ENCODE data around the gene NR3C2. TPM values are rescaled to one million over a fixed set of nuclear protein-coding genes. Genes with fewer than 3 reads are reported as not detected.

NR3C2 gene
- total RNA-seq, 1 experiment from 2014 or later, result 2.7 TPM

GRCh38 chr4:148312956-148313490, 129.2 kb downstream of the NR3C2 start:
- no peak overlapping the region for H3K4me3 ChIP-seq (replicated peaks in 1 of 2; ENCODE audit: low read depth in 1 of 2, low read length in 2 of 2)
- no peaks in the 10 kb centered on the region for H4K20me1 ChIP-seq (ENCODE audit: insufficient read depth)
- BruUV-seq (replicated peaks), result no TSS peak
- no peaks in the 10 kb centered on the region for H3K9me2 ChIP-seq (ENCODE audit: insufficient read depth)
- ATAC-seq (no peak), DNase-seq (ENCODE audit: low read depth, low spot score) (no peak)
- POLR2A ChIA-PET, result no interaction called here
- RAD21 ChIA-PET (ENCODE audit: low non-redundant PET in 1 of 2, low total read pairs in 2 of 2, uncharacterized antibody in 2 of 2, unreplicated experiment in 2 of 2), result no interaction called here
- H3K27ac ChIP-seq (ENCODE audit: low read depth, low read length), result no peak overlapping the region
- H3K36me3 ChIP-seq (ENCODE audit: control insufficient read depth in 1 of 2, insufficient read depth in 2 of 2, low read length in 2 of 2), result no peaks in the 10 kb centered on the region
- H3K79me2 ChIP-seq (ENCODE audit: insufficient read depth, low read length), result no peaks in the 10 kb centered on the region
- H3K27me3 ChIP-seq (ENCODE audit: insufficient read depth, low read length), result no peaks in the 10 kb centered on the region
- H3K4me2 ChIP-seq (ENCODE audit: low read length), result no peak overlapping the region
- H3K9ac ChIP-seq (ENCODE audit: low read length), result no peak overlapping the region
- no peaks in the 10 kb centered on the region for H3K9me3 ChIP-seq (ENCODE audit: control insufficient read depth in 1 of 2, insufficient read depth in 1 of 2, low read depth in 1 of 2, low read length in 2 of 2)
- H3K4me1 ChIP-seq (ENCODE audit: control insufficient read depth in 1 of 2, insufficient read depth in 2 of 2, low read length in 2 of 2), result peaks cover 0 to 4% of the 10 kb centered on the region in 2 experiments; a peak in 1 of 4 replicates
- TF ChIP-seq POLR2AphosphoS5 (IDR thresholded peaks at IDR 0.05; ENCODE audit: low read depth, low read length) (no peak), SP1 (IDR thresholded peaks at IDR 0.05; ENCODE audit: low read depth) (no peak), ELF1 (IDR thresholded peaks at IDR 0.05; ENCODE audit: borderline replicate concordance, low read depth) (no peak), REST (IDR thresholded peaks at IDR 0.05; ENCODE audit: low read depth) (no peak), FOSL1 (IDR thresholded peaks at IDR 0.05; ENCODE audit: low read depth) (no peak), ZNF274 (IDR thresholded peaks at IDR 0.05; ENCODE audit: low read depth, low read length) (no peak), SRF (IDR thresholded peaks at IDR 0.05; ENCODE audit: low read depth) (no peak), EZH2phosphoT487 (IDR thresholded peaks at IDR 0.05; ENCODE audit: borderline replicate concordance) (no peak), RAD21 (IDR thresholded peaks at IDR 0.05; ENCODE audit: low read depth) (no peak), JUND (IDR thresholded peaks at IDR 0.05) (no peak), CEBPB (IDR thresholded peaks at IDR 0.05; ENCODE audit: low read depth) (no peak), ZFX (IDR thresholded peaks at IDR 0.05) (no peak), POLR2A (IDR thresholded peaks at IDR 0.05; ENCODE audit: borderline replicate concordance, extremely low read depth, insufficient read depth, insufficient read length) (no peak), EGR1 (IDR thresholded peaks at IDR 0.05; ENCODE audit: low read depth) (no peak), CBX3 (IDR thresholded peaks at IDR 0.05; ENCODE audit: low read depth) (no peak), SIN3A (IDR thresholded peaks at IDR 0.05; ENCODE audit: low read depth) (no peak)
- TF ChIP-seq, protein P1, sequence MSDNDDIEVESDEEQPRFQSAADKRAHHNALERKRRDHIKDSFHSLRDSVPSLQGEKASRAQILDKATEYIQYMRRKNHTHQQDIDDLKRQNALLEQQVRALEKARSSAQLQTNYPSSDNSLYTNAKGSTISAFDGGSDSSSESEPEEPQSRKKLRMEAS (IDR thresholded peaks at IDR 0.05), result no peak
- TF ChIP-seq, protein P2, sequence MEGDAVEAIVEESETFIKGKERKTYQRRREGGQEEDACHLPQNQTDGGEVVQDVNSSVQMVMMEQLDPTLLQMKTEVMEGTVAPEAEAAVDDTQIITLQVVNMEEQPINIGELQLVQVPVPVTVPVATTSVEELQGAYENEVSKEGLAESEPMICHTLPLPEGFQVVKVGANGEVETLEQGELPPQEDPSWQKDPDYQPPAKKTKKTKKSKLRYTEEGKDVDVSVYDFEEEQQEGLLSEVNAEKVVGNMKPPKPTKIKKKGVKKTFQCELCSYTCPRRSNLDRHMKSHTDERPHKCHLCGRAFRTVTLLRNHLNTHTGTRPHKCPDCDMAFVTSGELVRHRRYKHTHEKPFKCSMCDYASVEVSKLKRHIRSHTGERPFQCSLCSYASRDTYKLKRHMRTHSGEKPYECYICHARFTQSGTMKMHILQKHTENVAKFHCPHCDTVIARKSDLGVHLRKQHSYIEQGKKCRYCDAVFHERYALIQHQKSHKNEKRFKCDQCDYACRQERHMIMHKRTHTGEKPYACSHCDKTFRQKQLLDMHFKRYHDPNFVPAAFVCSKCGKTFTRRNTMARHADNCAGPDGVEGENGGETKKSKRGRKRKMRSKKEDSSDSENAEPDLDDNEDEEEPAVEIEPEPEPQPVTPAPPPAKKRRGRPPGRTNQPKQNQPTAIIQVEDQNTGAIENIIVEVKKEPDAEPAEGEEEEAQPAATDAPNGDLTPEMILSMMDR (IDR thresholded peaks at IDR 0.05 in 2 of 3, conservative IDR thresholded peaks at IDR 0.05 in 1 of 3; ENCODE audit: borderline replicate concordance in 1 of 3, insufficient read depth in 1 of 3, low read depth in 2 of 3, low read length in 2 of 3), result no peak
- intact Hi-C loops (cut with micrococcal nuclease), result no loop called here
- CTCF ChIA-PET, result no interaction called here
- H2AFZ ChIP-seq (ENCODE audit: low read depth, low read length, poor library complexity, severe bottlenecking), result no peak overlapping the region
